PC-3 (cell line): ENCODE results near the gene TLN1. TPM values are rescaled to one million over a fixed set of nuclear protein-coding genes. Genes with fewer than 3 reads are reported as not detected.
A peak's percentile ranks its signal among the peaks of the same experiment; 100 is the strongest.

Experiments
- ATAC-seq: fragments of 200-7000 bp; cut with Tn5 transposase; 2 replicates; pipeline ENCODE4 v1.9.1; 2020; ENCODE audit warnings: mild to moderate bottlenecking, moderate library complexity
- BruUV-seq: library from RNA; stranded (reverse); fragments of 400-500 nt; replicated peaks from 2 replicates; lab custom pipeline; 2021; lab: Mats Ljungman, UMichigan
- CTCF ChIA-PET: fragments of 300-600 bp; sonication (Branson Sonifier 250); formaldehyde crosslinking; loops from one replicate; lab custom pipeline; 2022; ENCODE audit warnings: antibody characterized with exemption; lab: Charles Lee
- POLR2A ChIA-PET: fragments of 300-600 bp; sonication (Branson Sonifier 250); formaldehyde crosslinking; loops from one replicate; lab custom pipeline; 2022; ENCODE audit warnings: antibody characterized with exemption; ENCODE audit not compliant: unreplicated experiment; lab: Charles Lee
- DNase-seq: peaks from one replicate; pipeline ENCODE4 v3.0.0-alpha.2; 2015
- H2AFZ ChIP-seq: fragments of 300-600 bp; sonication (generic); 2 replicates; pipeline ENCODE4 v1.6.0; 2016; ENCODE audit warnings: antibody characterized with exemption, low read length
- H3F3A ChIP-seq: fragments of 300-600 bp; sonication (generic); one replicate; pipeline ENCODE4 v1.6.0; 2017; ENCODE audit warnings: antibody characterized with exemption, low read length, control low read depth, mild to moderate bottlenecking; ENCODE audit not compliant: unreplicated experiment
- H3K27ac ChIP-seq: fragments of 300-600 bp; sonication (generic); 2 replicates; pipeline ENCODE4 v1.5.1; 2016; ENCODE audit warnings: mild to moderate bottlenecking, low read length
- H3K27me3 ChIP-seq: fragments of 300-600 bp; sonication (generic); 2 replicates; pipeline ENCODE4 v1.6.1; 2016; ENCODE audit warnings: low read length, mixed read lengths
- H3K36me3 ChIP-seq: fragments of 300-600 bp; sonication (generic); 2 replicates; pipeline ENCODE4 v1.6.1; 2016; ENCODE audit warnings: low read depth, mixed run types, low read length, mixed read lengths
- H3K4me1 ChIP-seq: fragments of 300-600 bp; sonication (generic); 2 replicates; pipeline ENCODE4 v1.5.1; 2016; ENCODE audit warnings: low read length; ENCODE audit not compliant: insufficient read depth
- H3K4me2 ChIP-seq: fragments of 300-600 bp; sonication (generic); 2 replicates; pipeline ENCODE4 v1.6.0; 2016; ENCODE audit warnings: low read length
- H3K4me3 ChIP-seq: fragments of 300-600 bp; sonication (generic); 2 replicates; pipeline ENCODE4 v1.5.1; 2016; ENCODE audit warnings: mild to moderate bottlenecking, low read length, mixed read lengths
- H3K79me2 ChIP-seq: fragments of 300-600 bp; sonication (generic); 2 replicates; pipeline ENCODE4 v1.6.1; 2017; ENCODE audit warnings: low read length, mixed read lengths
- H3K9ac ChIP-seq: fragments of 300-600 bp; sonication (generic); 2 replicates; pipeline ENCODE4 v1.6.0; 2016; ENCODE audit warnings: mild to moderate bottlenecking, low read length
- H3K9me2 ChIP-seq: fragments of 300-600 bp; sonication (generic); replicated peaks from 2 replicates; pipeline ENCODE4 v1.6.1; 2016; ENCODE audit warnings: mixed run types, low read length, mixed read lengths
- H3K9me3 ChIP-seq: fragments of 300-600 bp; sonication (generic); 2 replicates; pipeline ENCODE4 v1.6.1; 2016; ENCODE audit warnings: low read length, mixed read lengths
- H4K20me1 ChIP-seq: fragments of 300-600 bp; sonication (generic); 2 replicates; pipeline ENCODE4 v1.6.1; 2016; ENCODE audit warnings: low read length, mixed read lengths
- EZH2 ChIP-seq: fragments of 300-600 bp; sonication (generic); IDR thresholded peaks from one replicate; pipeline ENCODE4 v1.6.1; 2017; ENCODE audit warnings: antibody characterized with exemption, mild to moderate bottlenecking, low read length; ENCODE audit not compliant: unreplicated experiment
- EZH2phosphoT487 ChIP-seq: fragments of 300-600 bp; sonication (generic); IDR thresholded peaks from 2 replicates; pipeline ENCODE4 v1.6.1; 2018; ENCODE audit warnings: mild to moderate bottlenecking, antibody characterized with exemption, low read length, borderline replicate concordance
- intact Hi-C: fragments of 100-400 bp; cut with micrococcal nuclease; formaldehyde crosslinking; loops from 2 replicates; pipeline ENCODE4 v1.9.0; 2023
- total RNA-seq: library from RNA; depleted of rRNA; stranded (reverse); fragments of >200 nt; gene quantifications from 2 replicates; pipeline ENCODE4 v1.2.3, GENCODE V29; 2014
- TF ChIP-seq, protein P1 (sequence below): fragments of 300-600 bp; sonication (generic); conservative IDR thresholded peaks from 2 replicates; pipeline ENCODE4 v1.5.1; 2017; ENCODE audit warnings: antibody characterized with exemption, low read depth, mild to moderate bottlenecking, low read length

The TLN1 gene
- total RNA-seq, 1 experiment from 2014 or later: 118 TPM

DNA sequence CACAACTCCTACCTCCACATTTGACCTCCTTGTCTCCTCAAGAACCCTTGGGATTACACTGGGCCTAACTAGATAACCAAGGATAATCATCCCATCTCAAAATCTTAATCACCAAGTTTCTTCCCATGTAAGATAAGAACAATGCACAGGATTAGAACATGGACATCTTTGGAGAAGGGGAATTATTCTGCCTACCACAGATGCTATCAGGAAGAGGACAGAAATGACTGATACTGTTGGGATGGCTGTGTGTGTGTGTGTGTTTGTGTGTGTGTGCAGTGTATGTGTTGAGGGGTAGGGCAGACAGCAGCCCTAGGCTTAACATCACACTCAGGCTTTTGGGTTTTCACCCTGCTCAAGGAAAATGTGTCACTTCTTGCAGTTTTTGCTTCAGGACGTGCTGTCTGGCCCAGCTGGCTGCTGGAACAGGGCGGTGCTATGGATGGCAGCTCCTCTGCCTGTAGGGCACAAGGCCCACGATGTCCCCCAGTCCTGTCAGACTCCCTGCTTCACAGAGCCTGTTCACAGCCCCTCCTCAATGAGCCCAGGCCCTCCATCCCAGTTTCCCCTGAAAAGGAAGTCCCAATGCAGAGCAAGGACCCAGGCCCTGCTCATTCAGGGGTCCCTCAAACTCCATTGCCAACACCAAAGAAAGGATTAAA, 50.5 kb downstream of the TLN1 start:
- Histone ChIP-seq H3K9ac (no peak overlapping the region), H3K27ac (no peak overlapping the region), H4K20me1 (no peaks in the 10 kb centered on the region), H3K79me2 (no peaks in the 10 kb centered on the region), H3K4me2 (no peak overlapping the region), H2AFZ (no peak overlapping the region), H3K4me1 (no peaks in the 10 kb centered on the region), H3K36me3 (no peaks in the 10 kb centered on the region), H3K27me3 (no peaks in the 10 kb centered on the region), H3K9me3 (no peaks in the 10 kb centered on the region), H3K9me2 (no peaks in the 10 kb centered on the region), H3F3A (no peaks in the 10 kb centered on the region), H3K4me3 (no peak overlapping the region)
- TF ChIP-seq EZH2phosphoT487: no peak
- TF ChIP-seq EZH2: no peak
- TF ChIP-seq, protein P1, sequence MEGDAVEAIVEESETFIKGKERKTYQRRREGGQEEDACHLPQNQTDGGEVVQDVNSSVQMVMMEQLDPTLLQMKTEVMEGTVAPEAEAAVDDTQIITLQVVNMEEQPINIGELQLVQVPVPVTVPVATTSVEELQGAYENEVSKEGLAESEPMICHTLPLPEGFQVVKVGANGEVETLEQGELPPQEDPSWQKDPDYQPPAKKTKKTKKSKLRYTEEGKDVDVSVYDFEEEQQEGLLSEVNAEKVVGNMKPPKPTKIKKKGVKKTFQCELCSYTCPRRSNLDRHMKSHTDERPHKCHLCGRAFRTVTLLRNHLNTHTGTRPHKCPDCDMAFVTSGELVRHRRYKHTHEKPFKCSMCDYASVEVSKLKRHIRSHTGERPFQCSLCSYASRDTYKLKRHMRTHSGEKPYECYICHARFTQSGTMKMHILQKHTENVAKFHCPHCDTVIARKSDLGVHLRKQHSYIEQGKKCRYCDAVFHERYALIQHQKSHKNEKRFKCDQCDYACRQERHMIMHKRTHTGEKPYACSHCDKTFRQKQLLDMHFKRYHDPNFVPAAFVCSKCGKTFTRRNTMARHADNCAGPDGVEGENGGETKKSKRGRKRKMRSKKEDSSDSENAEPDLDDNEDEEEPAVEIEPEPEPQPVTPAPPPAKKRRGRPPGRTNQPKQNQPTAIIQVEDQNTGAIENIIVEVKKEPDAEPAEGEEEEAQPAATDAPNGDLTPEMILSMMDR: no peak
- no peak for DNase-seq
- intact Hi-C loops: no loop called here
- CTCF ChIA-PET: no interaction called here
- no peak for ATAC-seq
- POLR2A ChIA-PET: no interaction called here
- BruUV-seq: no TSS peak

DNA sequence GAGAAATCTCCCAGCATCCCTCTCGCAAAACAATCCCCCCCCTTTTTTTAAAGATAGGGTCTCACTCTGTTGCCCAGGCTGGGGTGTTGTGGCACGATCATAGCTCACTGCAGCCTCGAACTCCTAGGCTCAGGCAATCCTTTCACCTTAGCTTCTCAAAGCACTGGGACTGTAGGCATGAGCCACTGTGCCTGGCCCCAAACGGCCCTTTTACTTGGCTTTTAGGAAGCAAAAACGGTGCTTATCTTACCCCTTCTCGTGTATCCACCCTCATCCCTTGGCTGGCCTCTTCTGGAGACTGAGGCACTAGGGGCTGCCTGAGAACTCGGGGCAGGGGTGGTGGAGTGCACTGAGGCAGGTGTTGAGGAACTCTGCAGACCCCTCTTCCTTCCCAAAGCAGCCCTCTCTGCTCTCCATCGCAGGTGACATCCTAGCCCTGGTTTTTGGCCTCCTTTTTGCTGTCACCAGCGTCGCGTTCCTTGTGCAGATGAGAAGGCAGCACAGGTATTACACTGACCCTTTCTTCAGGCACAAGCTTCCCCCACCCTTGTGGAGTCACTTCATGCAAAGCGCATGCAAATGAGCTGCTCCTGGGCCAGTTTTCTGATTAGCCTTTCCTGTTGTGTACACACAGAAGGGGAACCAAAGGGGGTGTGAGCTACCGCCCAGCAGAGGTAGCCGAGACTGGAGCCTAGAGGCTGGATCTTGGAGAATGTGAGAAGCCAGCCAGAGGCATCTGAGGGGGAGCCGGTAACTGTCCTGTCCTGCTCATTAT, 51.5 kb downstream of the TLN1 start:
- Histone ChIP-seq H3K27ac (no peak overlapping the region), H3K36me3 (no peaks in the 10 kb centered on the region), H3K4me1 (no peaks in the 10 kb centered on the region), H3F3A (no peaks in the 10 kb centered on the region), H4K20me1 (no peaks in the 10 kb centered on the region), H3K4me2 (no peak overlapping the region), H3K9ac (no peak overlapping the region), H3K9me3 (no peaks in the 10 kb centered on the region), H3K79me2 (no peaks in the 10 kb centered on the region), H3K27me3 (no peaks in the 10 kb centered on the region), H3K4me3 (no peak overlapping the region), H3K9me2 (no peaks in the 10 kb centered on the region), H2AFZ (no peak overlapping the region)
- no TSS peak for BruUV-seq
- POLR2A ChIA-PET: no interaction called here
- intact Hi-C loops: no loop called here
- DNase-seq: no peak
- peak; percentile 22 for ATAC-seq
- CTCF ChIA-PET: no interaction called here
- TF ChIP-seq, protein P1: no peak
- TF ChIP-seq EZH2phosphoT487 (no peak), EZH2 (no peak)
